Gastroesophageal sphincter (tissue), 4 donors: Measurements from ENCODE around the gene TBC1D5. TPM values are rescaled to one million over a fixed set of nuclear protein-coding genes. Genes with fewer than 3 reads are reported as not detected.

Experiments used
- ATAC-seq: fragments of 150-250 bp; one replicate; pipeline ENCODE4 v1.9.1; 2016; ENCODE audit warnings: mild to moderate bottlenecking, moderate library complexity
- H3K27ac ChIP-seq, 4 donors: fragments of 200-600 bp; sonication (generic) in 3 of 4; 1 replicate in 3 of 4; 2 replicates in 1 of 4; pipeline ENCODE4 v1.5.1; 2016 to 2019
- H3K27me3 ChIP-seq: fragments of 200-600 bp; sonication (generic); one replicate; pipeline ENCODE4 v1.5.1; 2019
- H3K36me3 ChIP-seq, 2 donors: fragments of 200-600 bp; sonication (generic); one replicate each; pipeline ENCODE4 v1.5.1; 2019; ENCODE audit warnings: control low read depth in 1 of 2
- H3K4me1 ChIP-seq, 3 donors: fragments of 200-600 bp; sonication (generic); 1 replicate in 2 of 3; 2 replicates in 1 of 3; pipeline ENCODE4 v1.5.1; 2016 to 2019; ENCODE audit warnings: control low read depth in 2 of 3
- H3K4me3 ChIP-seq, 2 donors: fragments of 200-600 bp; sonication (generic); one replicate each; pipeline ENCODE4 v1.5.1; 2019; ENCODE audit warnings: mild to moderate bottlenecking in 1 of 2, moderate library complexity in 1 of 2
- H3K9me3 ChIP-seq, 3 donors: fragments of 200-600 bp; sonication (generic); one replicate each; pipeline ENCODE4 v1.5.1; 2017 to 2019; ENCODE audit warnings: control low read depth in 2 of 3
- CTCF ChIP-seq, 4 experiments: fragments of 200-600 bp in 2 of 4; fragments of 450-650 bp in 2 of 4; sonication (generic) in 1 of 4; IDR thresholded peaks; one replicate each; pipeline ENCODE4 v1.5.1; 2017 to 2019; ENCODE audit warnings: antibody characterized with exemption in 4 of 4, mild to moderate bottlenecking in 2 of 4, moderate library complexity in 2 of 4
- EP300 ChIP-seq: sonication (generic); formaldehyde crosslinking; IDR thresholded peaks from one replicate; pipeline ENCODE4 v1.6.1; 2017; ENCODE audit warnings: antibody characterized with exemption, mild to moderate bottlenecking
- POLR2A ChIP-seq, 2 donors: fragments of 450-650 bp; IDR thresholded peaks; one replicate each; pipeline ENCODE4 v1.6.1; 2017; ENCODE audit warnings: antibody characterized with exemption in 2 of 2, mild to moderate bottlenecking in 2 of 2, moderate library complexity in 1 of 2
- POLR2AphosphoS5 ChIP-seq: sonication (generic); formaldehyde crosslinking; IDR thresholded peaks from one replicate; pipeline ENCODE4 v1.6.1; 2017; ENCODE audit warnings: antibody characterized with exemption
- WGBS, 2 donors: methylation state at CpG; one replicate each; pipeline ENCODE4 v1.1.5; 2018; ENCODE audit warnings: low coverage in 1 of 2; 5-methylcytosine and 5-hydroxymethylcytosine counted together
- total RNA-seq, 4 donors: library from RNA; depleted of rRNA; stranded (reverse); fragments of >200 nt; gene quantifications; one replicate each; pipeline ENCODE4 v1.1.0, GENCODE V29; 2016

The TBC1D5 gene
- total RNA-seq, 4 donors from 2014 or later, result 59.5 to 66.6 (median 61.6) TPM

DNA sequence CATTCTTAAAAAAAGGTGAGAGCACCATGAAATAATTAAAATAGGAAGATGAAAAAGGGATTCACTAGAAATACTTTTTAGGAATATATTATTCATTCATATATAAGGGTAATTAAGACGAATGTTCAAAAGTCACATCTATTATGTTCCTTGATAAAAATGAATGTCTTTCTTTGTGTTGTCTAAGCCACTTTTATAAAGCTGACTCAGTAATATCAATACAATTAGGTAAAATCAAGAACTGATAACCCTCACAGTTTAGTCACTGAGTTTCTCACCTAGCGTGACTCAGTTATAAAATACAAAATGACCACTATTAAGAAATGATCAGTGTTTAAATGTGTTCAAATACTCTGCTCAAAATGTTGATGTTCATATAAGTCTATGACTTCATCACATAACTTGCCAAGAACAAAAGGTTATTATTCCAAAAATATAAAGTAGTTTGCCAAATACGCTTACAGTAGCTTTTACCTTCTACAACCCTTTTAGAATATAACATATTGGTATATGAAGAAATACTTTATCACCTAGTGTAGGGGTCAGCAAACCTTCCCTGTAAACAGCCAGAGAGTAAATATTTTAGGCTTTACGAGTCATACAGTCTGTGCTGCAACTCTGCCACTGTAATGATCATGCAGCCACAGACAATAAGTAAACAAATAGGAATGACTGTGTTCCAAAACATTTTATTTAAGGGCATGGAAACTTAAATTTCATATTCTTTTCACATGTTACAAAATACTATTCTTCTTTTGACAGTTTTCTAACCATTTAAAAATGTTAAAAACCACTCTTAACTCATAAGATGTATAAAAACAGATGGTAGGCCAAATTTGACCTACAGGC, 369.8 kb downstream of the TBC1D5 start:
- Histone ChIP-seq H3K27me3 (no peaks in the 10 kb centered on the region), H3K4me3 (no peak overlapping the region), H3K4me1 (peaks cover 0 to 6% (median 5%) of the 10 kb centered on the region in 3 donors), H3K27ac (no peak overlapping the region), H3K9me3 (no peaks in the 10 kb centered on the region), H3K36me3 (peaks cover 0 to 18% of the 10 kb centered on the region in 2 donors)
- ATAC-seq, result no peak
- WGBS, 2 donors, result 43 to 60% methylated on average over 4 of the region's 4 CpGs
- TF ChIP-seq POLR2A (IDR thresholded peaks at IDR 0.05), result no peak

DNA sequence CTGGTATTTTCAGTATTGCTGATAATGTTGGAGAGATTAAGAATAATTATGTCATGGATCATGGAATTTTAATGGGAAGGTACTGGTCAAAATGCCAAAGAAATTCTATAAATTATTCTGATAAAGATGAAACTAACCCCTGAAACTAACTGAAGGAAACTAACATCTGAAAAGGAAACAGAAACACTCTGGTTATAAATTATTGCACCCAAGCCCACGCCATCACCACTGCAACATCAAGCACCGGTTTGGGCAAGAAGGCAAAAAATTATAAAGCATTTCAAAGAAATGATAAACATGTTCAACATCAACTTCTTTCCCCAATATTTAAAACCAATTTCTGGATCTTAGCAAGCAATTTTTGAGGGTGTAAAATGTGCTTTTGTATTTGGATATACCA, 372.5 kb downstream of the TBC1D5 start:
- H3K36me3 ChIP-seq, result peaks cover 0 to 13% of the 10 kb centered on the region in 2 donors
- H3K4me1 ChIP-seq, result peaks cover 0 to 6% (median 5%) of the 10 kb centered on the region in 3 donors
- no peak for TF ChIP-seq CTCF (IDR thresholded peaks at IDR 0.05)
- no peak for TF ChIP-seq POLR2AphosphoS5
- no peak for TF ChIP-seq POLR2A (IDR thresholded peaks at IDR 0.05)
- TF ChIP-seq EP300, result no peak
- no peak overlapping the region for H3K27ac ChIP-seq
- WGBS, 2 donors, result 64 to 73% methylated on average over 2 of the region's 2 CpGs
- ATAC-seq, result no peak
- no peaks in the 10 kb centered on the region for H3K27me3 ChIP-seq
- no peaks in the 10 kb centered on the region for H3K9me3 ChIP-seq
- H3K4me3 ChIP-seq, result no peak overlapping the region

DNA sequence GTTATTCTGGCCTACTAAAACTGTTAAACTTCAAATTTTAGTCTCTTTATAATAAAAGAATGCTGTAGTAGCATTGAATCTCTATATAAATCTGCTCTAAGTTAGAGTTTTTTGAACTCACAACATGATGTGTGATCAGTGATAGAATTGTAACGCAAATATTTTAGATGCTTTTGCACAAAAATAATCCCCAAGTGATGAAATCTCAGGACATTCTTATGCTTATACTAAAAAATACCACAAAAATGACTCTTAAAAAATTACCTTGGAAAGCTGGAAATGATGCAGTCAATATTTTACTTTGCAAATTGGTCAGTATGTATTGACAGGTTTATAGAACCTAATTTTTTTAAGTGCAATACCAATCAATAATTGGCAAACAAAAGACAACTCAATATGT, 375.3 kb downstream of the TBC1D5 start:
- TF ChIP-seq EP300 (no peak), POLR2AphosphoS5 (no peak), CTCF (IDR thresholded peaks at IDR 0.05) (no peak), POLR2A (IDR thresholded peaks at IDR 0.05) (no peak)
- H3K9me3 ChIP-seq, result no peaks in the 10 kb centered on the region
- no peak overlapping the region for H3K4me3 ChIP-seq
- H3K27me3 ChIP-seq, result no peaks in the 10 kb centered on the region
- H3K36me3 ChIP-seq, result peaks cover 0 to 13% of the 10 kb centered on the region in 2 donors
- no peaks in the 10 kb centered on the region for H3K4me1 ChIP-seq
- 90 to 100% methylated on average over 1 of the region's 1 CpG for WGBS, 2 donors
- no peak for ATAC-seq
- no peak overlapping the region for H3K27ac ChIP-seq

DNA sequence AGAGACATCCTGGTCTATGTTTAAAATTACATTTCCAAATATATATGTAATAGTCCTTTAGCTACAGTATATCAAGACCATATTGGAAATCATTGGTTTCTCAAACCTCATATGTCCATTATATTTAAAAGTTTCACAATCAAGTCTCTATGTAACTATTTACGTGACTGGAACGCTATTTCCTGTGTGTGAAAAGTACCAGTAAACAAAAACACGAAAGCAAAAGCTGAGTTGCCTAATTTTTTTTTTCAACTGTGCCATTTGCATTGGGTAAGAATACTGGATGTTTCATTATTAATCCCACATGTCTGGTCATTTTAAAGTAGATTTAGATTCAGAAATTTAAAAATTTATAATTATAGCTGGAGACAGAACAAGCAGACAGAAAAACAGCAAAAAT, 381.4 kb downstream of the TBC1D5 start:
- WGBS, 2 donors, result 84 to 94% methylated on average over 3 of the region's 3 CpGs
- no peak overlapping the region for H3K27ac ChIP-seq
- no peak overlapping the region for H3K4me3 ChIP-seq
- H3K27me3 ChIP-seq, result no peaks in the 10 kb centered on the region
- no peaks in the 10 kb centered on the region for H3K4me1 ChIP-seq
- TF ChIP-seq EP300, result no peak
- no peak for TF ChIP-seq POLR2AphosphoS5
- TF ChIP-seq POLR2A (IDR thresholded peaks at IDR 0.05), result no peak
- no peak for TF ChIP-seq CTCF (IDR thresholded peaks at IDR 0.05)
- ATAC-seq, result no peak
- no peaks in the 10 kb centered on the region for H3K9me3 ChIP-seq
- no peaks in the 10 kb centered on the region for H3K36me3 ChIP-seq

DNA sequence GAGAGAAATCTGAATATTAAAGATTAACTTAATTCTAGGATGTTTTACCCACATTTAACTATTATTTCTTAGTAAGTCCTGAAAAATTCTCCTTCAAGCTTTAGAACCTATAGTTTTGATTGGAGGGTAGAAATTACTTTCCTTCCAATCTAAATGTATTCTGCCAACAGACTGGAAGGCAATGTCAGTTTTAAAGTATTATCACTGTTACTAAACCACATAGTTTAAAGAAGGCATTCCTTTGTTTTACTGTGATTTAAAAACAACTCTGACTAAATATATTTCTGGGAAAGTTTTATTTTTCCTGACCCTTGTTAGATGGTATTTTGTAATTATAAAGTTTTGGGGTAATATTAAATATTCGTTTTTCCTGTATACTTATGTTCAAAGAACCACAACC, 382.5 kb downstream of the TBC1D5 start:
- ATAC-seq, result no peak
- H3K4me1 ChIP-seq, result no peaks in the 10 kb centered on the region
- no peaks in the 10 kb centered on the region for H3K9me3 ChIP-seq
- H3K27me3 ChIP-seq, result no peaks in the 10 kb centered on the region
- no peaks in the 10 kb centered on the region for H3K36me3 ChIP-seq
- H3K27ac ChIP-seq, result no peak overlapping the region
- TF ChIP-seq POLR2AphosphoS5, result no peak
- no peak for TF ChIP-seq CTCF (IDR thresholded peaks at IDR 0.05)
- TF ChIP-seq EP300, result no peak
- TF ChIP-seq POLR2A (IDR thresholded peaks at IDR 0.05), result no peak
- H3K4me3 ChIP-seq, result no peak overlapping the region
- WGBS, 2 donors, result 67 to 91% methylated on average over 1 of the region's 1 CpG
